Epithelial cell of prostate (primary cell): ENCODE results near the gene PHACTR4.
"Not testable (repeated sequence)": the region's sequence is repeated elsewhere in the genome, so short reads cannot be mapped to it uniquely, and the experiment has no call there.

Experiments used
- DNase-seq: peaks from one replicate; pipeline ENCODE4 v3.0.0-alpha.2; 2011; ENCODE audit warnings: low read depth, low spot score
- H3K27ac ChIP-seq: fragments of 450-650 bp; 2 replicates; pipeline ENCODE4 v1.5.1; 2017; ENCODE audit warnings: mild to moderate bottlenecking

Gene PHACTR4

DNA sequence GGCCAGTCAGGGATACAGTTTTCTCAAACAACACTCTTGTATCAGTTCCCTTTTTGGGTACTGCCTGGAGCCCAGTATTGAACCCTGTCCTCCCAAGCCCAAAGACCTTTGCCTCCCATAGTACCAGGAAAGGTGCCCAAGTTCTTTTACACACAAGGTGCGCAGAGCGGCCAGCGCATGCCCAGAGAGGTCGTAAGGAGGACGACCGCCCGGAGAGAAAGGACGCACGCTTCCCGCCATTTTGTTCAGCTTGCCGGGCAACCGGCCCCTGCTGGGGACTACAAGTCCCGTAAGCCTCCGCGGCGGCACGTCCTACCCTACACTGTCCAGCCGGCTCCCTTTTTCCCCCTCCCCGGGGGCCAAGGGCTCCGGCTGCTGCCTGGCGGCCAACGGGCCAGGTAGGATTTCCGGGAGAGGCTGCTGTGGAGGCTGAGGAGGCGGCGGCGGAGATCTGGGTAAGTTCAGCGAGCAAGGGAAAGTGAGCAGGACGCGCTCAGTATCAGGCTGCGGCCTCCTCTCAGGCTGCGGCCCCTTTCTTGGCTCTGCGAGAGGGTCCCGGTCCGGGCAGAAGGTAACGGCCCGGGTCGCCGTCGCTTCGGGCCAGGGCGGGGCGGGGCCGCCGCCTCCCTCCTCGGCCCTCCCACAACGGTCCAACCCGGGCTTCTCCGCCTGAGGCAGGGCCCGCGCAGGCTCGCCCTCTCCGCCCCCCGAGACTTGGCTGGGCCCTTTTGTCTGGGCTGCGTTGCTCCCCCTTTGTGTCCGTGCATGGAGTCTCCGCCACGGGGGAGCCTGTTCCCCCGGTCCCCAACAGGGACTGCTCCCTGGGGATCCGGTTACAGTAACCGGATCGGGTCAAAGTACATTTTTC is at the start of gene PHACTR4:
Gene PHACTR4, plus strand, starts transcription at position 370 of the 868 bp plus-strand sequence. CDS start 37,708 bp downstream, outside the sequence.
- H3K27ac ChIP-seq = peak within 1 kb of the TSS; percentile 79
- DNase-seq = peak; percentile 50

DNA sequence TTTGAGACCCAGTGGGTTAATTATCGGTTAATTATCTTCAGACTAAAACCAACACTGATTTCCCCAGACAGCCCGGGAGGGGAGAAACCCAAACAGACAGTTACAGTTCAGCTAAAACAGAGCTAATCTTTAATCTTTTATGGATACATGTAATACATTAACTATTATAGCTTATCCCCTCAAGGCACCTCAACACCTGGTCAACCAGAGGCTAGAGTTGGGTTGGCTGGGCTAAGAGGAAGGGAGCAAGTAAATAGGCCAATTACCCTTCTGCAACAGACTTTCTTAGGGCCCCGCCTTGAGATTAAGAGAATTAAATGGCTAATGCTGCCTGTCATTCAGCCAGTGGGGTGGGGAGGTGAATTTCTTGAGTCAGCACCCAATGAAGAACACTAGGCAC is 47.3 kb upstream of the PHACTR4 start:
- H3K27ac ChIP-seq = no peak overlapping the region
- no peak for DNase-seq

DNA sequence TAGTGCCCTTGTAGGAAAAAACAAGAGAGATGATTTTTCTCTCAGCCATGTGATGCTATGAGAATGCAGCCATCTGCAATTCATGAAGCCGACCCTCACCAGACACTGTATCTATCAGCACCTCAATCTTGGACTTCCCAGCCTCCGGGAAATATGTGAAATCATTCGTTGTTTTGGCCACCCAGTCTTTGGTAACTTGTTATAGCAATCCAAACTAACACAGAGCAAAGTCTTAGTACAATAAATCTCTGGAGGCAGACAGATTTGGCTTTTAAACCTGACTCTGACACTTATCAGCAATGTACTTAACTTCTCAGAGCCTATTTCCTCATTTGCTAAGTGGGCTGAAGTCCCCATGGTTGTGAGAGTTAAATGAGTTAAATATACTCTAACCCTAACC is 45.8 kb upstream of the PHACTR4 start:
- no peak overlapping the region for H3K27ac ChIP-seq
- no peak for DNase-seq

DNA sequence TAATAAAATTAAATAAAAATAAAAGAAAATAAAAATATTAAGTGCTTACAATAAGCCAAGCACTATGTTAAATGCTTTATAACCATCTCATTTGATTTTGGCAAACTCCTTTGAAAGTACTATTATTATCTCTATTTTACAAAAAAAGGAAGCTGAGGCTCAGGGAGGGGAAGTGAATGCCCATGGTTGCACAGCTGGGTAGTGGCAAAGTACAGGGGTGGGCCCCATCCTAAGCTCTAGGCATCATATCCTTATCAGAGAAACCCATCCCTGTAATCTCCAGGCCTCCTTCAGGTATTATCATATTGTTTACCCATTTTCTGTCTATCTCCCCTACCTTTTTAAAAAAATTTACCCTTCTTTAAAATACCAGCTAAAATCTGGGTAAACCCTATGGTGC is 43.0 kb upstream of the PHACTR4 start:
- H3K27ac ChIP-seq = peak overlapping the region; percentile 93
- DNase-seq = no peak

DNA sequence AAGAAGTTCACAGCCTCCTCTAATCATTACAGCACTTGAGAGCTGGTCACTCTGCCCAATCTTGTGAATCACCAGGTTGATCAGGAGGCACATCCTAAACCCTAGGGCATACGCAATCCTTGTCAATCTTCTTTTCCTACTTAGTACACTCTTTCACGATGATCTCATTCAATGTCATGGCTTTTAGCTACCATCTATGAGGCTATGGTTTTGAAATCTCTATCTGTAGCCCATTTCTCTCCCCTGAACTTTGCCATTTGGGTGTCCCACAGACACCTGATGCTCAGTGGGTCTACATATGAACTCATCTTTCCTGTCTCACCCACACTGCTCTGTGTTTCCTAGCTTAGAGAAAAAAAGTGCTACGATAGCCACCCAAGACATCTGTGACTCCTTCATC is 42.6 kb upstream of the PHACTR4 start:
- peak overlapping the region; percentile 93 for H3K27ac ChIP-seq
- DNase-seq = peak; percentile 57

DNA sequence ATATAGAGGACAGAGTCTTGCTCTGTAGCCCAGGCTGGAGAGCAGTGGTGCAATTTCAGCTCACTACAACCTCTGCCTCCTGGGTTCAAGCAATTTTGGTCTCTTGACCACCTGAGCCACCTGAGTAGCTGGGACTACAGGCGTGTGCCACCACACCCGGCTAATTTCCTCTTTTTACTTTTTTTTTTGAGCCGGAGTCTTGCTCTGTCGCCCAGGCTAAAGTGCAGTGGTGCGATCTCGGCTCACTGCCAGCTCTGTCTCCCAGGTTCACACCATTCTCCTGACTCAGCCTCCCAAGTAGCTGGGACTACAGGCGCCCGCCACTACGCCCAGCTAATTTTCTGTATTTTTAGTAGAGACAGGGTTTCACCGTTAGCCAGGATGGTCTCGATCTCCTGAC is 42.1 kb upstream of the PHACTR4 start:
- DNase-seq = not testable (repeated sequence)
- peak overlapping the region; percentile 93 for H3K27ac ChIP-seq

DNA sequence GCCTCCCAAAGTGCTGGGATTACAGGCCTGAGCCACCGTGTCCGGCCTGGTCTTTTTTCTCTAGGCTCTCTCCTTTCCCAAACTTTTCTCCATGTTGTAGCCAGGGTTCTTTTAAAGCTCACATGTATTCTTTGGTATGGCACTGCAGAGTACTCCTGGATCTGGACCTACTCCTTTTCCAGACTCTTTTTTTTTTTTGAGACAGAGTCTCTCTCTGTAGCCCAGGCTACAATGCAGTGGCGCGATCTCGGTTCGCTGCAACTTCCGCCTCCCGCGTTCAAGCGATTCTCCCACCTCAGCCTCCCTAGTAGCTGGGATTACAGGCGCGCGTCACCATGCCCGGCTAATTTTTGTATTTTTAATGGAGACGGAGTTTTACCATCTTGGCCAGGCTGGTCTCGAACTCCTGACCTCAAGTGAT is 41.3 kb upstream of the PHACTR4 start:
- peak overlapping the region; percentile 93 for H3K27ac ChIP-seq
- DNase-seq = no peak

DNA sequence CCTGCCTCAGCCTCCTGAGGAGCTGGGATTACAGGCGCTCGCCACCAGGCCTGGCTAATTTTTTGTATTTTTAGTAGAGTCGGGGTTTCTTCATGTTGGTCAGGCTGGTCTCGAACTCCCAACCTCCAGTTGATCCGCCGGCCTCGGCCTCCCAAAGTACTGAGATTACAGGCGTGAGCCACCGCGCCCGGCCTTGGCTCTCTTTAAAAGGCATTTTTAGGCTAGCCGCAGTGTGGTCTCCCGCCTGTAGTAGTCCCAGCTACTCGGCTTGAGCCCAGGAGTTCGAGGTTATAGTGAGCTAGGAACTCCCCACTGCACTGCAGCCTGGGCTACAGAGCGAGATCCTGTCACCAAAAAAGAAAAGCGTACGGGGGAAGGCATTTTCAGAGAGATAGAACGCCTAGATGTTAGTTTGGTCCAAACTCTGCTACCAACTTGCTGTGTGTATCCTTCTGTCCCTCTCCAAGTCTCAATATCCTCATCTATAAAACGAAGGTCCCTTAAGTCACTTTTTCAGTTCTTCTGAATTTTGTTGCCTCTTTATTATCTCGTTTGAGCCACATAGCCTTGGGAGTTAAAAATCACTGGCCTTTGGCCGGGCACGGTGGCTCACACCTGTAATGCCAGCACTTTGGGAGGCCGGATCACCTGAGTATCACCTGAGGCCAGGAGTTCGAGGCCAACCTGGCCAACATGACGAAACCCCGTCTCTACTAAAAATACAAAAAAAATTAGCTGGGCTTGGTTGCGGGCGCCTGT is 40.0 kb upstream of the PHACTR4 start:
- peak overlapping the region; percentile 93 for H3K27ac ChIP-seq
- DNase-seq = no peak

DNA sequence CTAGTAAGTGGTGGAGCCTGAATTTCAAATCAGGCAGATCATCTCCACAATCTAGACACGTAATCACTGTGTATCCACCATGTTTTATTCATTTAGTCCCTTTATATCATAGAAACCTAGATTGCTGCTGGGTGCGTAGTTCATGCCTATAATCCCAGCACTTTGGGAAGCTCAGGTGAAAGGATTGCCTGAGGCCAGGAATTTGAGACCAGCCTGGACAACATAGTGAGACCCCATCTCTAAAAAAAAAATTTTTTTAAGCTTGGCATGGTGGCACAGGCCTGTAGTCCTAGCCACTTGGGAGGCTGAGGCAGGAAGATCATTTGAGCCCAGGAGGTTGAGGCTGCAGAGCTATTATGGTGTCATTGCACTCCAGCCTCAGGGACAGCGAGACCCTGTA is 30.6 kb upstream of the PHACTR4 start:
- H3K27ac ChIP-seq = no peak overlapping the region
- no peak for DNase-seq

DNA sequence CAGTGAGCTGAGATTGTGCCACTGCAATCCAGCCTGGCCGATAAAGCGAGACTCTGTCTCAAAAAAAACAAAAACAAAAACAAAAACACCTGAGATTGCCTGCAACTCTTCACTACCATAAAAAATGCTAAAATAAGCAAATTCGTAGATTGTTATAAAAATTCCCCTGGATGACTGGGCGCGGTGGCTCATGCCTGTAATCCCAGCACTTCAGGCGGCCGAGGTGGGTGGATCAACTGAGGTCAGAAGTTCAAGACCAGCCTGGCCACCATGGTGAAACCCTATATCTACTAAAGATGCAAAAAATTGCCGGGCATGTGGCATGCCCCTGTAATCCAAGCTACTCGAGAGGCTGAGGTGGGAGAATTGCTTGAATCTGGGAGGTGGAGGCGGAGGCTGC is 30.0 kb upstream of the PHACTR4 start:
- H3K27ac ChIP-seq = no peak overlapping the region
- DNase-seq = no peak

DNA sequence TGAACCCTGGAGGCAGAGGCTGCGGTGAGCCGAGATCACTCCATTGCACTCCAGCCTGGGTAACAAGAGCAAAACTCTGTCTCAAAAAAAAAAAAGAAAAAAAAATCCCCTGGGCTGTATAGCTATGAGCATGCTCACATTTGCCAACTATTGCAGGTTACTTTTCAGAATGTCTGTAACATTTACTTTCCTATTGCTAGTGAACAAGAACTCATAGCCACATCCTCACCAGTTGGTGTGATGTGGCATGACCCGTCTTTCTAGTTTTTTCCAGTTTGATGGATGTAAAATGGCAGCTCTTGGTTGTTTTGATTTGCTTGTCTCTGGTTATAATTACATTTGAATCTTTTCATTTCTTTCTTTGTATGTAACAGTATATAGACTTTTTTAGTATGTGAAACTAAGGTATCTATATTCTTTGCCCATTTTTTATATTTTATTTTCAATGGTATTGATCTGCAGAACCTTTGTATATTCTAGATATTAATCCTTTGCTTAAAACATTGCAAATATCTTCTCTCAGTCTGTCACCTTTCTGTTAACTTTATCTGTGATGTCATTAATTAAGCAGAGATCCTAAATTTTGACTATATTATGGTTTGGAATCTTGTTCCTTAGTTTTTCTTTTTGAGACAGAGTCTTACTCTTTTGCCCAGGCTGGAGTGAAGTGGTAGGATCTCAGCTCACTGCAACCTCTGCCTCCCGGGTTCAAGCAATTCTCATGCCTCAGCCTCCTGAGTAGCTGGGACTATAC is 29.1 kb upstream of the PHACTR4 start:
- peak overlapping the region; percentile 91 for H3K27ac ChIP-seq
- no peak for DNase-seq

DNA sequence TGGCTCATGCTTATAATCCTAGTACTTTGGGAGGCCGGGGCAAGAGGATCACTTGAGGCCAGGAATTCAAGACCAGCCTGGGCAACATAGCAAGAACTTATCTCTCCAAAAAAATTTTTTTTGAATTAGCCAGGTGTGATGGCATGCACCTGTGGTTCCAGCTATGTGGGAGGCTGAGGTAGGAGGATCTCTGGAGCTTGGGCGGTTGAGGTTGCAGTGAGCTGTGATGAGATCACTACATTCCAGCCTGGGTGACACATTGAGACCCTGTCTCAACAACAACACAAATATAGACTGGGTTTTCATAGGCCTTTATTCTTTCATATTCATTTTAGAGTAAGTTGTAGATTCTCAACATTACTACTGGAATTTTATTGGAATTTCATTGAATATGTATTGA is 27.9 kb upstream of the PHACTR4 start:
- peak overlapping the region; percentile 91 for H3K27ac ChIP-seq
- peak; percentile 50 for DNase-seq

DNA sequence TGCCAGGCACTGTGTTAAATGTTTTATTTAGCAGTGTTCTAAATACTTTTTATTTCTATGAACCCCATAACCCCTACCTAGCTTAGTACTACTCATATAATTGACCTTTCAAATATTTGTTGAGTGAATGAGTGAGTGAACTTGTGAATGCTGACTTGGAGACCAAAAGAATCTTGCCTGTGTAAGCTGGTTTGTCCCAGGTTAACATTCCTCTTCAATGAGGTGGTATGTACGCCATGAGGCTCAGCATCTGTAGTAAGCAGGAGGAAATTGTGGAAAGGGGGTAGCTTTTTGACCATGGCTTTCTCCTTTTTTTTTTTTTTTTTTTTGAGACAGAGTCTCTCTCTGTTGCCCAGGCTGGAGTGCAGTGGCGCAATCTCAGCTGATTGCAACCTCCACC is 26.1 kb upstream of the PHACTR4 start:
- peak overlapping the region; percentile 91 for H3K27ac ChIP-seq
- peak; percentile 81 for DNase-seq

DNA sequence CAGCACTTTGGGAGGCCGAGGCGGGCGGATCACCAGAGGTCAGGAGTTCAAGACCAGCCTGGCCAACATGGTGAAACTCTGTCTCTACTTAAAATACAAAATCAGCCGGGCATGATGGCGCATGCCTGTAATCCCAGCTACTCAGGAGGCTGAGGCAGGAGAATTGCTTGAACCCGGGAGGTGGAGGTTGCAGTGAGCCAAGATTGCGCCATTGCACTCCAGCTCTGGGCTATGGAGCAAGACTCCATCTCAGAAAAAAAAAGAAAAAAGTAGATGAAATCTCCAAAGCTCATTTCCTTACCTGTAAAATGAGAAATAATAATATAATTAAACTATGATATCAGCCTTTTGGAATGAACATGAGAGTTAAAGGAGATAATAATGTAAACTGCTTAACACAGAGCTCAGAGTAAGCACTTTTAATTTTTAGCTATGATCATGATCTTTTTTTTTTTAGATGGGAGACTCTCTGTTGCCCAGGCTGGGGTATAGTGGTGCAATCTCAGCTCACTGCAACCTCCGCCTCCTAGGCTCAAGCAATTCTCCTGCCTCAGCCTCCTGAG is 16.2 kb upstream of the PHACTR4 start:
- H3K27ac ChIP-seq = peak overlapping the region; percentile 96
- not testable (repeated sequence) for DNase-seq

DNA sequence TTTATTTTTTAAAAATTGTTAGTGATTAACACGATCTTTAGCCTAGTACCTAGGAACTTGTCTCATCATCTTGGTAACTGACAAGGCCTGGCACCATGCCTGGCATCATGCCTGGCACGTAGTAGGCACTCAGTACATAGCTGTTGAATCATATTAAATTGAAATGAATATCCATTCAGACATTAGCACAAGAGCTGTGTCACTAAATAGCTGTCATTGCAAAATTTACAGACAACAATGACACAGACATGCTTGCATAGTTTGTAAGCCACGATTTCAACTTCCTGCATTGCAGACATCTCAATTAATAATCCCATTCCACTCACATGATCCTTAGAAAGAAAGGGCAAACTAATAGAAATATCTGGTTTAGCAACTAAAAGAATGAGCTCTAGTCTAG is 15.4 kb upstream of the PHACTR4 start:
- peak overlapping the region; percentile 96 for H3K27ac ChIP-seq
- peak; percentile 80 for DNase-seq

DNA sequence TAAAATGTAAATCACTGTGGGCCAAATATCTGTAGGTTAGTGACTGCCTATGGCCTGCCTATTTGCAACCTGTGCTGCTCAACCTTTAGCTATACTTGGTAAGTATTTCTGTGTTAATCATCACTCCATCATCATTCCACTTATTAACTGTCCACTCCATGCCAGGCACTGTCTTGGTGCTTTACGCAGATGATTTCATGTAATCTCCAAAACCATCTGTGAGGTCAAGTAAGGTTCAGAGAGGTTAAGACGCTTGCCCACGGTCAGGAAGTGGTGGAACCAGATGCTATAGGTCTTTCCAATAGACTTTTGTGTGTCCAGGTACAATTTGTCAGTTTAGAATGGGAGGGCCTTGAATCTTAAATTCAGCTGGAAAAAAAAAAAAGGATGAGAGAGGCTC is 10.8 kb upstream of the PHACTR4 start:
- H3K27ac ChIP-seq = no peak overlapping the region
- DNase-seq = no peak

DNA sequence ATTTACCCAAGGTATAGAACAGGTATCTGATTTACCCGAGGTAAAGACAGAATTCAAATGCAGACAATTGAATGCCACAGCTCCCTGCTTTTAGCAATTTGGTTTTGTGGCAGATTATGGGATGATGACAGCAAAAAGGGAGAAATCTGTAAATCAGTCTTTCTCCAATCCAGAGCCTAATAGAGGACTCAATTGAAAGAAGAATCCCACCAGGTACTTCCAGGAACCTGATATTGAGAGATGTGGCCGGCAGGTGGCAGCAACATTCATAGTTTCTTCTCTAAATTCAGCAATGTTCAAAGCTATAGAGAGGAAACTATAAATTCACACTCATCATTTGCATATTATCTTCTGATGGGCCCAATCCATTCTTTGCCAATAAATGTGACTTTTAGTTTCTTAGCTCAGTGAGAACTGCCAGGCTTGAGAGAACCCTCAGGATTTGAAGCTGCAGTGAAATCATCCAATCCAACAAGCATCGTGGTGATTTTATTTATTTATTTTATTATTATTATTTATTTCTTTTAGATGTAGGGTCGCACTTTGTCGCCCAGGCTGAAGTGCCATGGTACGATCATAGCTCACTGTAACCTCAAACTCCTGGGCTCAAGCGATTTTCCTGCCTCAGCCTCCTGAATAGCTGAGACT is 9.8 kb upstream of the PHACTR4 start:
- H3K27ac ChIP-seq = no peak overlapping the region
- DNase-seq = no peak

DNA sequence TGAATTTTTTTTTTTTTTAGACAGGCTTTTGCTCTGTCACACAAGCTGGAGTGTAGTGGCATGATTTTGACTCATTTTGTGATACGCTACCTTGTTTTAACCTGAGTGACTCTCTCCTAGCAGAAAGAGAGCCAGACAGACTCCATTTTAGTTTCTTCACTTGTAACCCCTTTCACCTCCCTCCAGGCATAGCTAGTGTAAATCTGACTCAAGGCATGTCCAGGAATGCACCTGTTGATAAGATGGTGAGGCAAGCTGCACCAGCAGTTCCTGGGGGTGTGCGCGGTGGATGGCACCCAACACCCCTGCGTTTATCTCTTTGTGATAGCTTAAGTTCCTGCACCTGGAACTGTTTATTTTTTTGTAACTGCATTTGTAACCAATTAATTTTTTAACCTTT is 4.7 kb upstream of the PHACTR4 start:
- H3K27ac ChIP-seq = no peak overlapping the region
- DNase-seq = no peak

DNA sequence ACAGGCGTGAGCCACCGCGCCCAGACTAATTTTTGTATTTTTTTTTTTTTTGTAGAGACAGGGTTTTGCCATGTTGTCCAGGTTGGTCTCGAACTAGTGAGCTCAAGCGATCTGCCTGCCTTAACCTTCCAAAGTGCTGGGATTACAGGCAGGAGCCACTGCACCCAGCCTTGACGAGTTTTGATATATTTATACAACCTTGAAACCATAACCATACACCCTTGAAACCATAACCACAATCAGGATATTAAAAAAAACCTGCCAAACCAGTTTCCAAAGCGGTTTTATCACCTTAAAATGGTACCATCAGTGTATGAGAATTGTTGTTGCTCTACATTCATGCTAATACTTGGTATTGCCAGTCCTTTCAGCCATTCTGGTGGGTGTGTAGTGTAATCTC is 3.7 kb upstream of the PHACTR4 start:
- DNase-seq = no peak
- H3K27ac ChIP-seq = peak overlapping the region; percentile 12

DNA sequence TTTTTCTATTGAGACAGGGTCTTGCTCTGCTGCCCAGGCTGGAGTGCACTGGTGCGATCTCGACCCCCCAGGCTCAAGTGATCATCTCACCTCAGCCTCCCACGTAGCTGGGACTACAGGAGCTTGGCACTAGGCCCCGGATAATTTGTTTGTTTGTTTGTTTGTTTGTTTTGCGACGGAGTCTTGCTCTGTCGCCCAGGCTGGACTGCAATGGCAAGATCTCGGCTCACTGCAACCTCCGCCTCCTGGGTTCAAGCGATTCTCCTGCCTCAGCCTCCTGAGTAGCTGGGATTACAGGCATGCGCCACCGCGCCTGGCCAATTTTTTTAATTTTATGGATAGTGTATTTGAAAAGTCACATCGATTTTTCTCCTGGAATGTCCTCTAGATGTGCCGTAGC is 932 bp upstream of the PHACTR4 start:
- not testable (repeated sequence) for DNase-seq, H3K27ac ChIP-seq
